ENCODE data around the gene CCER1. TPM values are rescaled to one million over a fixed set of nuclear protein-coding genes. Genes with fewer than 3 reads are reported as not detected.
A peak's percentile ranks its signal among the peaks of the same experiment; 100 is the strongest.

Gene CCER1
- total RNA-seq, 1 donor from 2014 or later = not detected

GRCh38 chr12:90964616-90965015 lies 9.6 kb upstream of the CCER1 start:
- no peak for TF ChIP-seq CTCF (IDR thresholded peaks at IDR 0.05)
- no peak for TF ChIP-seq POLR2A (IDR thresholded peaks at IDR 0.05)
- no peak for TF ChIP-seq POLR2AphosphoS5 (IDR thresholded peaks at IDR 0.05; ENCODE audit: insufficient read depth in 1 of 2, low read depth in 1 of 2)
- no peaks in the 10 kb centered on the region for H3K4me1 ChIP-seq
- no peak overlapping the region for H3K4me3 ChIP-seq
- no peaks in the 10 kb centered on the region for H3K9me3 ChIP-seq
- no peak overlapping the region for H3K27ac ChIP-seq
- no peaks in the 10 kb centered on the region for H3K27me3 ChIP-seq
- no peaks in the 10 kb centered on the region for H3K36me3 ChIP-seq
- intact Hi-C loops (cut with DNase I) = no loop called here
- DNase-seq (ENCODE audit: extremely low spot score in 2 of 2) = no peak

- intact Hi-C loops (cut with DNase I) = no loop called here
- TF ChIP-seq POLR2AphosphoS5 (IDR thresholded peaks at IDR 0.05; ENCODE audit: insufficient read depth in 1 of 2, low read depth in 1 of 2) (no peak), CTCF (IDR thresholded peaks at IDR 0.05) (no peak), POLR2A (IDR thresholded peaks at IDR 0.05) (no peak)
- DNase-seq (ENCODE audit: extremely low spot score in 2 of 2) = no peak
- Histone ChIP-seq H3K9me3 (no peaks in the 10 kb centered on the region), H3K4me1 (no peaks in the 10 kb centered on the region), H3K4me3 (no peak overlapping the region), H3K27me3 (no peaks in the 10 kb centered on the region), H3K27ac (no peak overlapping the region), H3K36me3 (no peaks in the 10 kb centered on the region)
Observed at GRCh38 chr12:90963946-90964345, 9.0 kb upstream of the CCER1 start.

GRCh38 chr12:90961154-90961553 lies 6.2 kb upstream of the CCER1 start:
- no peaks in the 10 kb centered on the region for H3K27me3 ChIP-seq
- H3K4me3 ChIP-seq = no peak overlapping the region
- intact Hi-C loops (cut with DNase I) = no loop called here
- H3K36me3 ChIP-seq = no peaks in the 10 kb centered on the region
- H3K9me3 ChIP-seq = no peaks in the 10 kb centered on the region
- H3K4me1 ChIP-seq = no peaks in the 10 kb centered on the region
- TF ChIP-seq POLR2A (IDR thresholded peaks at IDR 0.05) (no peak), POLR2AphosphoS5 (IDR thresholded peaks at IDR 0.05; ENCODE audit: insufficient read depth in 1 of 2, low read depth in 1 of 2) (no peak), CTCF (IDR thresholded peaks at IDR 0.05) (no peak)
- no peak for DNase-seq (ENCODE audit: extremely low spot score in 2 of 2)
- H3K27ac ChIP-seq = no peak overlapping the region

DNA sequence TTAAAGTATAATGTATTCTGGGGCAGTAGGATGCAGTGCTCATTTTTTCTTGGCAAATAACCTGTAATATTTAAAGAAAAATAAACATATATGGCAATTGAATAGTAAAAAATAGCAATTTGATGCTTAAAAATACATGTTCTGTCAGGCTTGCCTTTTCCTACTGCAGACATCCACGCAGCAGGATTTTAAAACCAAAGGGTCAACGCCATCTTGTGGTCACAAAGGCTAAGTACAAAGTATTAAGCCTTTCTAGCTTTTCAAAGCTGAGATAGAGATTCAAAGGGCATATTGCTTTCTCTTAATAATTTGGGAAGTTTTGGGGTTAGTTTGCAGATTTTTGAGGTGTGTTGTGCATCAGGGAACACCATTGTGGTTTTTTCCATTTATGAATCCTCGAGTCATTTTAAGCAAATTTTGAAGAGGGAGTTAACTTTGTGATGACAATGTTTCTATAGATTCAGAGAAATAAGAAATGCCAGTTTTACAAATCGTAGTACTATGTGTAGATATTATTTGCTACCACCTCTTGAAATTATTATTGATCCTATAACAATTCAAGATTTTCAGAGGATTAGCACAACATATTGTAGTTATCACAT lies 4.7 kb upstream of the CCER1 start:
- no peaks in the 10 kb centered on the region for H3K9me3 ChIP-seq
- TF ChIP-seq POLR2AphosphoS5 (IDR thresholded peaks at IDR 0.05; ENCODE audit: insufficient read depth in 1 of 2, low read depth in 1 of 2) (no peak), POLR2A (IDR thresholded peaks at IDR 0.05) (no peak), CTCF (IDR thresholded peaks at IDR 0.05) (peak; percentile 67 to 69 (median 68))
- H3K4me1 ChIP-seq = no peaks in the 10 kb centered on the region
- H3K27ac ChIP-seq = no peak overlapping the region
- no peak overlapping the region for H3K4me3 ChIP-seq
- intact Hi-C loops (cut with DNase I) = loop anchor here (10.0 kb wide), 1 partner anchor 1415 kb away; no protein-coding TSS in a partner anchor
- H3K36me3 ChIP-seq = no peaks in the 10 kb centered on the region
- H3K27me3 ChIP-seq = no peaks in the 10 kb centered on the region
- no peak for DNase-seq (ENCODE audit: extremely low spot score in 2 of 2)

GRCh38 chr12:90959032-90959431 lies 4.1 kb upstream of the CCER1 start:
- intact Hi-C loops (cut with DNase I) = loop anchor here (10.0 kb wide), 1 partner anchor 1414 kb away; no protein-coding TSS in a partner anchor
- no peak overlapping the region for H3K27ac ChIP-seq
- TF ChIP-seq CTCF (IDR thresholded peaks at IDR 0.05) (peak in 2 of 3 experiments; percentile 5 to 6), POLR2AphosphoS5 (IDR thresholded peaks at IDR 0.05; ENCODE audit: insufficient read depth in 1 of 2, low read depth in 1 of 2) (no peak)

More at GRCh38 chr12:90959032-90959431, 4.1 kb upstream of the CCER1 start:
- no peak for DNase-seq (ENCODE audit: extremely low spot score in 2 of 2)
- Histone ChIP-seq H3K4me1 (no peaks in the 10 kb centered on the region), H3K9me3 (no peaks in the 10 kb centered on the region), H3K27me3 (no peaks in the 10 kb centered on the region), H3K36me3 (no peaks in the 10 kb centered on the region), H3K4me3 (no peak overlapping the region)

All from vagina (tissue), 2 donors.